HG03558 (cell line): ENCODE data around the gene GSTA3.
"Not testable (repeated sequence)": the region's sequence is repeated elsewhere in the genome, so short reads cannot be mapped to it uniquely, and the experiment has no call there.

Source experiments
- ATAC-seq: cut with Tn5 transposase; IDR thresholded peaks from one replicate; pipeline ENCODE4 v1.9.1; 2021; ENCODE audit warnings: moderate number of reproducible peaks; ENCODE audit not compliant: unreplicated experiment; ENCODE audit errors: extremely low read depth

The GSTA3 gene

GRCh38 chr6:52870335-52871091 lies 39.0 kb downstream of the GSTA3 start:
- ATAC-seq, result not testable (repeated sequence)

- ATAC-seq, result not testable (repeated sequence)
These were observed 40.6 kb downstream of the GSTA3 start for GRCh38 chr6:52868899-52869298.

GRCh38 chr6:52868240-52868639 lies 41.3 kb downstream of the GSTA3 start:
- ATAC-seq, result no peak

GRCh38 chr6:52861151-52861550 lies 48.3 kb downstream of the GSTA3 start:
- not testable (repeated sequence) for ATAC-seq

GRCh38 chr6:52858416-52858815 lies 51.1 kb downstream of the GSTA3 start:
- ATAC-seq, result no peak

- ATAC-seq, result not testable (repeated sequence)
These were observed 53.4 kb downstream of the GSTA3 start for GRCh38 chr6:52856137-52856536.

GRCh38 chr6:52849137-52849536 lies 60.4 kb downstream of the GSTA3 start:
- no peak for ATAC-seq
